OCI-LY3 (cell line): Measurements from ENCODE around the gene PLCB1.

ENCODE experiments used
- CTCF ChIP-seq: fragments of 200-600, 300-600 bp; sonication (generic); IDR thresholded peaks from 2 replicates; pipeline ENCODE4 v1.5.1; 2014; ENCODE audit warnings: antibody characterized with exemption, low read length, low read depth
- EZH2phosphoT487 ChIP-seq: fragments of 200-600 bp; shearing (Covaris generic); IDR thresholded peaks from 2 replicates; pipeline ENCODE4 v1.6.1; 2018; ENCODE audit warnings: antibody characterized with exemption, mixed run types, low read depth

GRCh38 chr20:8652396-8652795, 520.3 kb downstream of the PLCB1 start:
- TF ChIP-seq EZH2phosphoT487 (no peak), CTCF (no peak)
